Stimulated activated CD4-positive, alpha-beta T cell treated with anti-CD3 and anti-CD28 coated beads, Interleukin-2, amount 100 ng/mL, for 24 hours (primary cell): ENCODE results near the gene ALOX15.
"Not testable (repeated sequence)": the region's sequence is repeated elsewhere in the genome, so short reads cannot be mapped to it uniquely, and the experiment has no call there.

Experiments
- DNase-seq, 2 donors: peaks; one replicate each; pipeline ENCODE4 v3.0.0-alpha.2; 2020

Gene ALOX15, protein sequence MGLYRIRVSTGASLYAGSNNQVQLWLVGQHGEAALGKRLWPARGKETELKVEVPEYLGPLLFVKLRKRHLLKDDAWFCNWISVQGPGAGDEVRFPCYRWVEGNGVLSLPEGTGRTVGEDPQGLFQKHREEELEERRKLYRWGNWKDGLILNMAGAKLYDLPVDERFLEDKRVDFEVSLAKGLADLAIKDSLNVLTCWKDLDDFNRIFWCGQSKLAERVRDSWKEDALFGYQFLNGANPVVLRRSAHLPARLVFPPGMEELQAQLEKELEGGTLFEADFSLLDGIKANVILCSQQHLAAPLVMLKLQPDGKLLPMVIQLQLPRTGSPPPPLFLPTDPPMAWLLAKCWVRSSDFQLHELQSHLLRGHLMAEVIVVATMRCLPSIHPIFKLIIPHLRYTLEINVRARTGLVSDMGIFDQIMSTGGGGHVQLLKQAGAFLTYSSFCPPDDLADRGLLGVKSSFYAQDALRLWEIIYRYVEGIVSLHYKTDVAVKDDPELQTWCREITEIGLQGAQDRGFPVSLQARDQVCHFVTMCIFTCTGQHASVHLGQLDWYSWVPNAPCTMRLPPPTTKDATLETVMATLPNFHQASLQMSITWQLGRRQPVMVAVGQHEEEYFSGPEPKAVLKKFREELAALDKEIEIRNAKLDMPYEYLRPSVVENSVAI

GRCh38 chr17:4641297-4642195, at the start of gene ALOX15:
ALOX15 (minus strand) TSS chr17:4641678; CDS start chr17:4641651, 27 bp downstream.
- DNase-seq = no peak

- DNase-seq = no peak
Measured at GRCh38 chr17:4690745-4691144, 49.3 kb upstream of the ALOX15 start.

GRCh38 chr17:4689872-4690271, 48.4 kb upstream of the ALOX15 start:
- DNase-seq = not testable (repeated sequence)

DNA sequence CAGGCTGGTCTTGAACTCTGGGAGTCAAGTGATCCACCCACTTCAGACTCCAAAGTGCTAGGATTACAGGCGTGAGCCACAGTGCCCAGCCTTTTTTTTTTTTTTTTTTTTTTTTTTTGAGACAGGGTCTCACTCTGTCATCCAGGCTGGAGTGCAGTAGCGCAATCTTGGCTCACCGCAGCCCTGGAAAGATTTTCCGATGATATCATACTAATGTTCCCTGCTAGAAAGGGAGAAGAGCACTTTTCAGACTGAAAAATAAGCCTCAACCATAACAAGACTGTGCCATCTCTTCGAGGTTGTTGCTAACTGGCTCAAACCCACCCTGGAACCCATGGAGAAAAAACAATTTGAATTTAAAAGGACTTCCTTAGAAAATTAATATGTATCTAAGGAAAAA, 42.3 kb upstream of the ALOX15 start:
- DNase-seq = not testable (repeated sequence)

GRCh38 chr17:4679658-4680057, 38.2 kb upstream of the ALOX15 start:
- no peak for DNase-seq

GRCh38 chr17:4678448-4679026, 37.1 kb upstream of the ALOX15 start:
- peak in 1 of 2 donors; percentile 43 for DNase-seq

DNA sequence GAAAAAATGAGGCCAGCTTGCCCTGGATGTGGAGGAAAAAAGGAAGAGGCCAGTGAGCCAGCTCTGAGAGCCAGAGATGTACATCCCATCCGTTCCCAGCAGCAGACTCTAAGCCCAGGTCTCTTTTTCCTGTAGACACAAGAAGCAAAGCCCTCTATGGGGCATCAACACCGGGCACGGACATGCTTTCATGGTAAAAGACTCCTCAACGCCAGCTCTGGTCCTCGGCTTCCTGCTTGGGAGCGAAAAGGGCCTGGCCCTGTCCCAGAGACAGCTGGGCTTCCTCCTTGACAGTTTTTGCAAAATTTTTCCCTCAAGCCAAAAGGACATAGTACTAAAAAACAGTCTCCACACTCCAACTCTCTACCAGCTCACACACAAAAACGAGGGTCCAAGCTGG, 35.3 kb upstream of the ALOX15 start:
- DNase-seq = no peak

GRCh38 chr17:4675791-4676190, 34.3 kb upstream of the ALOX15 start:
- DNase-seq = no peak

- DNase-seq = no peak
Measured at GRCh38 chr17:4674685-4674998, 33.2 kb upstream of the ALOX15 start.

DNA sequence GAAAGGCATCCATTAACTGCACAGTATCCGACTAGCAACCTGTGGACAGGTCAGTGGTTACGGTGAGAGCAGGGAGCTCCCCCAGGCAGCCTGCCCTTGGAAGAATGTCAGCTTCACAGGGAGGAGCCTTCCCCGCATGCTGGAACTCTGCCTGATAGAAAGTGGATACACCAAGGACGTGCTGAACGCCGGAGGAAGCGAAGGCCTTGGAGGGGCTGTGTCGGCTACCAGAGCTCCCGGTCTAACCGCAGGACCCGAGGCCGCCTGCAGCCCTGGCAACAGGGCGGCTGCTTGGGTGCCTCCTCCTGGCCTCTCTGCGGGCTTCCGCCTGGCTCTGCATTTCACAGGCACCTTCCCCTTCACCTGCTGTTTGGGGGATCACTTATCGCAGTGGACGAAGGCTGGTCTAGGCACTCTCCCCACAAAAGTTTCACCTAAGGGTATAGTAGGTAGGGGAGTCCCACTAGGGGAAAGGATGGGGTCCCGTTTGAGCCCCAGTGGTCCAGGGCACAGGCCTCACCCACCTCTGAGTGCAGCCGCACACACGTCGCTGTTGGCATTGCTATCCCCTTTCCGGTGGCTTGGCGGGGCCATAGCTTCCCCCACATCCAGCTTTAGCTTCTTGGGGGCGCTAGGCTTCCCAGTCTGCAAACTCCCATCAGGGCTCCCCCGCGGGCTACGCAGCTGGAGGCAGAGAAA, 32.7 kb upstream of the ALOX15 start:
- no peak for DNase-seq

DNA sequence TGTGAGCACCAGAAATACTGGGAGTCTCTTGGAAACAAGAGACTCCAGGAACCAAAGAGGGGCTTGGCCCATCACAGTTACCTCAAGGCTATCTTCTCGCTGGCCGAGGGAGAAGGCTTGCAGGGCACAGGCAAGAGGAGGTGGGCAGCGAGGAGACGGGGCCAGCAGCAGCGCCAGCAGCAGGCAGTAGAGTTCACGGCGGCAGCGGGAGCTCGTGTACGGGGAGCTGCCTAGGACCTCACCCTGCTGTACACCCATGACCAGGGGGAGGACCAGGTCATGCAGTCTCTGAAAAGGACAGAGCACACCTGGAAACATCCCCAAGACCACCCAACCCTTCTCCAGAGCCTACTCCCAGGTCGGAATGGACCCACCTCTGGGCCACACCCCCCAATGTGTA, 31.7 kb upstream of the ALOX15 start:
- no peak for DNase-seq

- DNase-seq = no peak
Measured at GRCh38 chr17:4672751-4673150, 31.3 kb upstream of the ALOX15 start.

- DNase-seq = no peak
Measured at GRCh38 chr17:4672055-4672630, 30.7 kb upstream of the ALOX15 start.

DNA sequence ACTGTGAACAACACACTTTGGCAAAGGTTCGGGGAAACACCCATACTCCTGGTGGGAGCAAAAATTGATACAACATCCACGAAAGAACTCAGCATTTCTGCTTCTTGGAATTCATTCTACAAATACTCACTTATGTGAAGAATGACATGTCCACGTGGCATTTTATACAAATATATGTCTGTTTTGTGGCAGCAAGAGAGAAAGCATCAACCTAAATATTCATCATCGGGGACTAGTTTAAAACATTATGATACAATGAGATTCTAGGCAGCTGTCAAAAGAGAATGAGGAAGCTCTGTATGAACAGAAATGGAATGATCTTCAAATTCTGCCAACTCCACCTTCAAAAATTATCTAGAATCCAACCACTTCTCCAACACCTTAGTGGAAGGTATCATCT, 25.7 kb upstream of the ALOX15 start:
- DNase-seq = no peak

GRCh38 chr17:4666296-4666695, 24.8 kb upstream of the ALOX15 start:
- no peak for DNase-seq

- DNase-seq = no peak
Measured at GRCh38 chr17:4665027-4665426, 23.5 kb upstream of the ALOX15 start.

DNA sequence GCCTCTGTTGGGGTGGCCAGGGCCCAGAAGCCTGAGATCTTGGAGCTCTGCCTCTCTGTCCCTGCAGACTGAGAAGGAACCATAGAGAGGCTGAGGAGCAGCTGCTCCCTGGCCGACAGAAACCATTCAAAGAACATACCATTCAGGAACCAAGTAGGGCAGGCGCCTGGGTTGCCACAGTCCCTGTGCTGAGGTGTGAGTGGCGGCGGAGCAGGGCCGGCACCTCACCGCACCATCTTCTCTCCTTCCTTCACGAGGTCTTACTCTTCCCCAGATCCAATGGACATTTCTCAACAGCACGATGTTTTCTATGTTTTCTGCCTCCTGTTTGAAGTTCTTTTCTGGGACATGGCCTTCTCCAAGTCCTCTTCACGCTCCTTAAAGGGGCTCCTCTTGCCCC, 22.8 kb upstream of the ALOX15 start:
- DNase-seq = no peak

- no peak for DNase-seq
Measured at GRCh38 chr17:4663711-4664110, 22.2 kb upstream of the ALOX15 start.

GRCh38 chr17:4658478-4659305, 17.2 kb upstream of the ALOX15 start:
- peak; percentile 40 to 69 for DNase-seq

GRCh38 chr17:4657678-4658077, 16.2 kb upstream of the ALOX15 start:
- no peak for DNase-seq

- DNase-seq = not testable (repeated sequence)
Measured at GRCh38 chr17:4655933-4656332, 14.5 kb upstream of the ALOX15 start.
